Stimulated activated naive CD8-positive, alpha-beta T cell treated with anti-CD3 and anti-CD28 coated beads, Interleukin-15, Interleukin-2, amounts not matched to agents 100 ng/mL and 50 ng/mL, for 24 hours (primary cell): ENCODE results near the gene WWOX.

Experiments used
- H3K27ac Mint-ChIP-seq: one replicate; pipeline ENCODE4 v1.8.0; 2021; ENCODE audit warnings: mild to moderate bottlenecking, mixed read lengths
- H3K27me3 Mint-ChIP-seq: one replicate; pipeline ENCODE4 v1.8.0; 2021; ENCODE audit warnings: mixed read lengths
- H3K36me3 Mint-ChIP-seq: one replicate; pipeline ENCODE4 v1.8.0; 2021; ENCODE audit warnings: low read depth, mixed read lengths
- H3K4me1 Mint-ChIP-seq: one replicate; pipeline ENCODE4 v1.8.0; 2021; ENCODE audit warnings: low read depth, mixed read lengths
- H3K4me3 Mint-ChIP-seq: one replicate; pipeline ENCODE4 v1.8.0; 2021; ENCODE audit warnings: mild to moderate bottlenecking, mixed read lengths
- H3K9me3 Mint-ChIP-seq: one replicate; pipeline ENCODE4 v1.8.0; 2021; ENCODE audit warnings: mixed read lengths

The WWOX gene

DNA sequence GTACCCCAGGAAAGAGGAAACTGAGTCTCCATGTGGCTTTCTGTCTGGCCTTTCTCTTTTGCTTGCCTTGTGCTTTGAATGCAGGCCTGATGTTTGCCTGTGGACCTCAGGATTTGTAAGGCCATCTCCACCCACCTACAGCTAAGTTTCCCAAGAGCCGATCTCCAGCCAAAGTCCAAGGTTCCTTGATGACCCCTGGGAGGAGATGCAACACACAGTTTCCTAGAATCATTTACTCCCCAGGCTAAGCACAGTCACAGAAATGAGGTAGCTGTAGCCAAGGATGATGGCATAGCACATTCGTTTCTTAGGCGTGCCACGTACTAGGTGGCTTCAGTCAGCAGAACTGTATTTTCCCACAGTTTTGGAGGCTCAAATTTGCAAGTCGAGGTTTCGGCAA is 905.6 kb downstream of the WWOX start:
- H3K27me3 Mint-ChIP-seq, result no peaks in the 10 kb centered on the region
- no peak overlapping the region for H3K4me3 Mint-ChIP-seq
- H3K4me1 Mint-ChIP-seq, result peaks cover 24% of the 10 kb centered on the region
- H3K27ac Mint-ChIP-seq, result no peak overlapping the region
- H3K9me3 Mint-ChIP-seq, result no peaks in the 10 kb centered on the region
- H3K36me3 Mint-ChIP-seq, result peaks cover 8% of the 10 kb centered on the region

DNA sequence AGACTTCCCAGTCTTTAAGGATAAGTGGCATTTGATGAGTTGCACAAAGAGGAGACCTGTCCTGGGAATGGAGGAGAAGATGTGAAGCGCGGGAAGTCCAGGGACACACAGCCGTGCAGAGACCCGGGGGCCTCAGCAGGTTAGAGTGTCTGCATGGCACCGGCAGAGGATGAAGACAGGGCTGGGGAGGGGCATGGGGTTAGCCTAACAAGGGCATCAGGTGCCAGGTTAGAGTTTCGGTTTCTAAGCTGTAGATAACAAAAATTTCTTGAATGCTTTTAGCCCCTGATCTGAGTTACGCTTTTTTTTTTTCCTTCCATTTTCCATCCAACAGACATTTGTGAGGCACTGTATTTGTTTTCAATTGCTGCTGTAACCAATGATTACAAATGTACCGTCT is 906.8 kb downstream of the WWOX start:
- Mint-ChIP-seq H3K9me3 (no peaks in the 10 kb centered on the region), H3K27me3 (no peaks in the 10 kb centered on the region), H3K4me1 (peaks cover 24% of the 10 kb centered on the region), H3K27ac (no peak overlapping the region), H3K36me3 (peaks cover 8% of the 10 kb centered on the region), H3K4me3 (no peak overlapping the region)

GRCh38 chr16:79006765-79007164 is 907.3 kb downstream of the WWOX start:
- no peak overlapping the region for H3K4me3 Mint-ChIP-seq
- H3K4me1 Mint-ChIP-seq, result peaks cover 24% of the 10 kb centered on the region
- no peaks in the 10 kb centered on the region for H3K27me3 Mint-ChIP-seq
- peaks cover 8% of the 10 kb centered on the region for H3K36me3 Mint-ChIP-seq
- no peaks in the 10 kb centered on the region for H3K9me3 Mint-ChIP-seq
- peak overlapping the region; percentile 66 for H3K27ac Mint-ChIP-seq

GRCh38 chr16:79007614-79008013 is 908.2 kb downstream of the WWOX start:
- Mint-ChIP-seq H3K4me1 (peaks cover 27% of the 10 kb centered on the region), H3K9me3 (no peaks in the 10 kb centered on the region), H3K36me3 (peaks cover 12% of the 10 kb centered on the region), H3K27me3 (no peaks in the 10 kb centered on the region), H3K4me3 (no peak overlapping the region), H3K27ac (peak overlapping the region; percentile 40)

DNA sequence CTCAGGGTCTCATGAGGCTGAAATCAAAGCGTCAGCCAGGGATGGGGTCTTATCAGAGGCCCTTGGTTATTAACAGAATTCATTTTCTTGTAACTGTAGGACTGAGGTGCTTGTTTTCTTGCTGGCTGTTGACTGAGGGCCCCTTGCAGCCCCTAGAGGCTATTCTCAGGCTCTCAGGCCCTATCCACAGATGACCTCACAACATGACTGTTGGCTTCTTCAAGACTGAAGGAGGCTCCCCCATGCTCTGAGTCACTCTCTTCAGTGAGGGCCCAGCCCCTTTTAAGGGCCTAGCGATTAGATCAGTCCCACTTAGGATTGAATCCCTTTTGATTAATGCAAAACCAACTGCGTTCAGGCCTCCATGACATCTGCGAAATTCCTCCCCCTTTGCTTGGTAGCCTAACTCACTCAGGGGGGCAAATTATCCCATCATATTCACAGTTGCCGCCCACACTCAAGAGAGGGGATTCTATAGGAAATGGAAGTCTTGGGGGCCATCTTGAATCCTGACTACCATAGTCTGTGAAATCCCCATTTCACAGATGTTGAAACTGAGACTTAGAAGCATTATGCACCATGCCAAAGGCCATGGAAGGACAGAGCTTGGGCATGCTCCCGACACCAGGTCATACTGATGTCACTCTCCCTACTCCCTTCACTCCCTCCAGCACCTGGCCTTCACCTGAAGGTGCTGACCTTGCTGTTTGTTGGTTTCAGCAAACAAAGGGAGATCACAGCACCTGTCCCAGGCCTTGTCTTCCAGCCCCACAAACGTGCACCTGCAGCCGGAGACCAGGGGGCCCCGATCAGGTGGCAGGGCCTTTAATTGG is 908.8 kb downstream of the WWOX start:
- Mint-ChIP-seq H3K27ac (peak overlapping the region; percentile 40), H3K4me3 (no peak overlapping the region), H3K9me3 (no peaks in the 10 kb centered on the region)

DNA sequence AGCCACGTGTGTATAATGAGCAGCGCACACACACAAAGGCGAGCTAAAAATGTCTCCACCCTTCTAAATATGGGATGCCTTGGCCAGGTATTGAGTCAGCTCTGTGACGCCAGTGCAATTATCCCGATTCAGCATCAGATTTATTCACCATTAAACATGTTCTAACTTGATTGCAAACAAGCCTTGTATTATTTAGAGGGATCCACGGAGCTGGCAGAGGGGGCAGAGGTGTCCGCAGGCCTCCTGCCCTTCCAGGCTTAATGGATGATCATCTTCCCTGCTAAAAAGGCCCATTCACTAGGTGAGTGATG is 909.4 kb downstream of the WWOX start:
- Mint-ChIP-seq H3K36me3 (peaks cover 12% of the 10 kb centered on the region), H3K9me3 (no peaks in the 10 kb centered on the region), H3K4me1 (peaks cover 35% of the 10 kb centered on the region), H3K27me3 (no peaks in the 10 kb centered on the region), H3K27ac (no peak overlapping the region), H3K4me3 (no peak overlapping the region)

More for the DNA sequence above, 908.8 kb downstream of the WWOX start:
- H3K27me3 Mint-ChIP-seq, result no peaks in the 10 kb centered on the region
- H3K4me1 Mint-ChIP-seq, result peaks cover 32% of the 10 kb centered on the region
- H3K36me3 Mint-ChIP-seq, result peaks cover 12% of the 10 kb centered on the region

DNA sequence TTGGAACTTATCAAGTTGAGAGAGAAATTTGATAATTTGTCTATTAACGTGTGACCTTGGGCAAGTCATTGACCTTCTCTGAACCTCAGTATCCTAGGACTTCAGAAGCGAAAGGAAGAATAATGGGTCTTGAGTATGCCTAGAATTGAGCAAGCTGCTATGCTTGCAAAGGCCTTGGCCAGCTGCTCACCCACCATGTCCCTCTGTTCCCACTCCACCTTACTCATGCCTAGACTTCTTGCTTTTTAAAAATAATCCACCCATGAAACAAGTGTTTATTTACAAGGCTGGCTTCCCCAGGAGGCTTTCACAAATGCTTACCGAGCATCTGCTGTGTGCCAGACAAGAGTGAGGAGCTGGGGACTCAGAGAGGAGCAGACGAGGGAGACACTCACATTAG is 910.4 kb downstream of the WWOX start:
- Mint-ChIP-seq H3K27me3 (no peaks in the 10 kb centered on the region), H3K27ac (no peak overlapping the region), H3K4me3 (no peak overlapping the region), H3K36me3 (peaks cover 12% of the 10 kb centered on the region), H3K9me3 (no peaks in the 10 kb centered on the region), H3K4me1 (peaks cover 35% of the 10 kb centered on the region)

DNA sequence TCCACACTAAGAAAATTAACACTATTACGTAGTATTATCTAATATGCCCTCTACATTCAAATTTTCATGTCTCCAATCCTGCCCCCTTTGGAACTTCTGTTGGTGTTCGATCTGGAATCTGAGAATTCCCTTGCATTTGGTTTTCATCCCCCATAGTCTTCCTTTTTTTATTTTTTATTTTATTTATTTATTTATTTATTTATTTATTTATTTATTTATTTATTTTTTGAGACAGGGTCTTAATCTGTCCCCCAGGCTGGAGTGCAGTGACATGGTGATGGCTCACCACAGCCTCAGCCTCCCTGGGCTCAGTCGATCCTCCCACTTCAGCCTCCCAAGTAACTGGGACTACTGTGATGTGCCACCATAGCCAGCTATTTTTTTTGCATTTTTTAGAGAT is 911.8 kb downstream of the WWOX start:
- H3K27ac Mint-ChIP-seq, result no peak overlapping the region
- H3K9me3 Mint-ChIP-seq, result no peaks in the 10 kb centered on the region
- H3K36me3 Mint-ChIP-seq, result peaks cover 12% of the 10 kb centered on the region
- peaks cover 32% of the 10 kb centered on the region for H3K4me1 Mint-ChIP-seq
- H3K27me3 Mint-ChIP-seq, result no peaks in the 10 kb centered on the region
- no peak overlapping the region for H3K4me3 Mint-ChIP-seq

GRCh38 chr16:79012671-79013434 is 913.4 kb downstream of the WWOX start:
- no peaks in the 10 kb centered on the region for H3K9me3 Mint-ChIP-seq
- H3K4me3 Mint-ChIP-seq, result no peak overlapping the region
- H3K27me3 Mint-ChIP-seq, result no peaks in the 10 kb centered on the region
- H3K36me3 Mint-ChIP-seq, result peaks cover 8% of the 10 kb centered on the region
- H3K27ac Mint-ChIP-seq, result peak overlapping the region; percentile 26
- peaks cover 17% of the 10 kb centered on the region for H3K4me1 Mint-ChIP-seq

GRCh38 chr16:79013930-79014660 is 914.6 kb downstream of the WWOX start:
- no peak overlapping the region for H3K4me3 Mint-ChIP-seq
- H3K27ac Mint-ChIP-seq, result no peak overlapping the region

DNA sequence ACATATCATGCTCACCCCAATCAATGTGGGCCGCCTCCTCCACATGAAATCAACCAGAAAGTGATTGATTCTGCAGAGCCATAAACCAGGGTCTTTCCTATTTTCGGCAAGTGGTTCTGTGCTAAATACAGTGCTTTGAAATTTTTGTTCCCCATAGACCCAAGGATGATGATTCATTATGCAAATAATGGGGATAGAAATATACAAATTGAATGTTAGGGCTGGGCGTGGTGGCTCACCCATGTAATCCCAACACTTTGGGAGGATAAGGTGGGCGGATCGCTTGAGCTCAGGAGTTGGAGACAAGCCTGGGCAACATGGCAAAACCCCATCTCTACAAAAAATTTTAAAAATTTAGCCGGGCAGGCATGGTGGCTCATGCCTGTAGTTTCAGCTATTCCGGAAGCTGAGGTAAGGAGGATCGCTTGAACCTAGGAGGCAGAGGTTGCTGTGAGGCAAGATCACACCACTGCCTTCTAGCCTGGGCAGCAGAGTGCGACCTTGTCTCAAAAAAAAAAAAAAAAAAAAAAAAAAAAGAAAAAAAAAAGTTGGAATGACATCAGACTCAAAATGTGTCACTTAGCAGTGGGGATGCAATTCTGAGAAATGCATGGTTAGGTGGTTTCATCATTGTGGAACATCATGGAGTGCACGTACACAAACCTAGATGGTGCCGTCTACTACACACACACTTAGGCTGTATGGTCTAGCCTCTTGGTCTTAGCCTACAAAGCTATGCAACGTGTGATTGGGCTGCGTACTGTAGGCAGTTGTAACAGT is 919.4 kb downstream of the WWOX start:
- no peak overlapping the region for H3K4me3 Mint-ChIP-seq
- H3K27me3 Mint-ChIP-seq, result no peaks in the 10 kb centered on the region
- H3K9me3 Mint-ChIP-seq, result no peaks in the 10 kb centered on the region
- H3K27ac Mint-ChIP-seq, result no peak overlapping the region
- no peaks in the 10 kb centered on the region for H3K4me1 Mint-ChIP-seq
- no peaks in the 10 kb centered on the region for H3K36me3 Mint-ChIP-seq

More at GRCh38 chr16:79013930-79014660, 914.6 kb downstream of the WWOX start:
- Mint-ChIP-seq H3K4me1 (peaks cover 11% of the 10 kb centered on the region), H3K9me3 (no peaks in the 10 kb centered on the region), H3K36me3 (peaks cover 6% of the 10 kb centered on the region), H3K27me3 (no peaks in the 10 kb centered on the region)

DNA sequence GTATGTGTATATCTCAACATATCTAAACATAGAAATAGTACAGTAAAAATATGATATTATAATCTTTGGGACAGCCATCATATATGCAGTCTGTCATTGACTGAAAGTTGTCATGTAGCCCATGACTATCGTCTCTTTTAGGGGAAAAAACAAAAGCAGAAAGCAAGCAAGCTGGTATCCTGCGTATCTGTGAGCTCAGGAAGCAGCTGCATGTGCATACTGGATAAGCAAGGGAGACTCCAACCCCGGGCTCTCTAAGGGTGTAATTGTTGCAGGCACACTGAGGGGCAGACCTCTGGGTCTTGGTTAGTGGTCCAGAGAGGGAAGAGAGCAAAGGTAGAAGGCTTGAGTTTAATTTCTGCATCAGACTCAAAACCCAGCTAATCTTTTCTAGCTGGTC is 920.0 kb downstream of the WWOX start:
- Mint-ChIP-seq H3K4me3 (no peak overlapping the region), H3K27me3 (no peaks in the 10 kb centered on the region), H3K27ac (no peak overlapping the region), H3K36me3 (no peaks in the 10 kb centered on the region), H3K9me3 (no peaks in the 10 kb centered on the region), H3K4me1 (no peaks in the 10 kb centered on the region)

- no peak overlapping the region for H3K27ac Mint-ChIP-seq
- H3K9me3 Mint-ChIP-seq, result no peaks in the 10 kb centered on the region
- no peak overlapping the region for H3K4me3 Mint-ChIP-seq
- H3K4me1 Mint-ChIP-seq, result no peaks in the 10 kb centered on the region
- no peaks in the 10 kb centered on the region for H3K27me3 Mint-ChIP-seq
- no peaks in the 10 kb centered on the region for H3K36me3 Mint-ChIP-seq
Measured at GRCh38 chr16:79021991-79022630, 922.7 kb downstream of the WWOX start.

DNA sequence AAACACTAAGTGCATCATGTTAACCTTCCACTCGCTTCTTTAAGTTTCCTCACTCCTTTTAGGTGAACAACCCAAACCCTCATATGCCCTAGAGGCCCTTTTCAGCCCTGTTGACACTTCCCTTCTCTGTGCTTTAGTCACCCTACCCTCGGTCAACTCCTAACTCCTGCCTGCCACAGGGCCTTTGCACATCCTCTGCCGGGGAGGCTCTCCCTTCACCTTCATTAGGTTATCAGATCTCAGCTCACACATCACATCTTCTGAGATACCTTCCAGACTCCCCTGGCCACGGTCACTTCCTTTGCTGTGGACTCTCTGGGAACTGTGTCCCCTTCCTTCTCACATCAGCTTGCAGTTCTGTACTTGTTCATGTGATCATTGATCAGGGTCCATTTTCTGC is 926.7 kb downstream of the WWOX start:
- no peaks in the 10 kb centered on the region for H3K36me3 Mint-ChIP-seq
- H3K9me3 Mint-ChIP-seq, result no peaks in the 10 kb centered on the region

More for the DNA sequence above, 926.7 kb downstream of the WWOX start:
- Mint-ChIP-seq H3K4me3 (no peak overlapping the region), H3K27ac (no peak overlapping the region), H3K27me3 (no peaks in the 10 kb centered on the region), H3K4me1 (peaks cover 5% of the 10 kb centered on the region)
